ENCODE measurements around the gene KLF3.
A peak's percentile ranks its signal among the peaks of the same experiment; 100 is the strongest.

The KLF3 gene

DNA sequence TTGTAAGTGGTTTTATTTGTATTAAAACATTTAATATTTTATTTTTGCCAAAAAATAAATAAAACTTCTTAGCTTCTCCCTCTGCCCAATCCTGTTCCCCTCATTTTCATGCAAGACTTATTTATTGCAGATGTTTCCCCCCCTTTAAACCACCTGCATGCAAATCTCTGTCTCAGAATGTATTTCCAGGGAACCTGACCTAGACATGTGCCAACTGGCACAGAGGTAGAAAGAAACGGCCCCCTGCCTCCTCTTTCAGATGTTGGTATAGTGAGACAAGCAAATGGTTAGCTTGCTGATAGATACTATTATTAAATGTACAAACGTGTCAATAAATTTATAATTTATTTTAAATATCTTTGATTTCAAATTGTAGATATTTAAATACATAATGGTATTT lies 47.1 kb downstream of the KLF3 start:
- TF ChIP-seq GATA1 (IDR thresholded peaks at IDR 0.05; ENCODE audit: low read depth, low read length): no peak
- no peak for TF ChIP-seq POLR2A (IDR thresholded peaks at IDR 0.05; ENCODE audit: low read length)

DNA sequence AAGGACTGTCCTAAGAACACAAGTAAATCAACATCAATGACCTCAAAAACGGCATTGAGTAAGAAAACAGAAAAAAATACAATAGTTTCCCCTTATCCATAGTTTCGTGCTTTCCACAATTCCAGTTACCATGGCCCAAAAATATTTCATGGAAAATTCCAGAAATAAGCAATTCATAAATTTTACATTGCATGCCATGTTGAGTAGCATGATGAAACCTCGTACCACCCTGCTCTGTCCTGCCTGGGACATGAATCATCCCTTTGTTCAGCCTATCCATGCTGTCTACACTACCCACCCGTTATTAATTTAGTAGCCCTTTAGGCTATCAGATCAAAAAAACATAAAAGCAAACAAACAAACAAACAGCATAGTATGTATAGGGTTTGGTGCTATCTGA lies 51.1 kb downstream of the KLF3 start:
- no peak for TF ChIP-seq POLR2A (IDR thresholded peaks at IDR 0.05; ENCODE audit: low read length)
- no peak for TF ChIP-seq GATA1 (IDR thresholded peaks at IDR 0.05; ENCODE audit: low read depth, low read length)
- DNase-seq: no peak

More for the DNA sequence above, 47.1 kb downstream of the KLF3 start:
- no peak for DNase-seq

DNA sequence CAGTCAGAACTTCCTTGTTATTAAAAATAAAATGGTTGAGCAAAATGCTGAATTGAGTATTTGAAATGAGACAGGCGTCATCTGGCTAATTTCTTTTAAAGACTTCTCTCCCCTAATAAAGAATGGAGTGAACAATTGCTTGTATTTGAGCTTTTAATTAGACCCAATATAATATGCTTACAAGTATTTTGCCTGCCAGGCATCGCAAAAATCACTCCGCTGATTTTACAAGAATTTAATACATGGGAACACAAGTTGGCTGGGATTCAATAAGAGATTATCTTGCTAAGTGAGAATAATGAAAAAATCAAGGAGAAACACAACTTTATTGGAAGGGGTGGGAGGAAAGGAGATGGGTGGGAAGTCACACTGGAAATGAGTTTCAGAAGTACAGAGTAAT lies 52.3 kb downstream of the KLF3 start:
- TF ChIP-seq POLR2A (IDR thresholded peaks at IDR 0.05; ENCODE audit: low read length) (no peak), GATA1 (IDR thresholded peaks at IDR 0.05; ENCODE audit: low read depth, low read length) (no peak)
- no peak for DNase-seq

DNA sequence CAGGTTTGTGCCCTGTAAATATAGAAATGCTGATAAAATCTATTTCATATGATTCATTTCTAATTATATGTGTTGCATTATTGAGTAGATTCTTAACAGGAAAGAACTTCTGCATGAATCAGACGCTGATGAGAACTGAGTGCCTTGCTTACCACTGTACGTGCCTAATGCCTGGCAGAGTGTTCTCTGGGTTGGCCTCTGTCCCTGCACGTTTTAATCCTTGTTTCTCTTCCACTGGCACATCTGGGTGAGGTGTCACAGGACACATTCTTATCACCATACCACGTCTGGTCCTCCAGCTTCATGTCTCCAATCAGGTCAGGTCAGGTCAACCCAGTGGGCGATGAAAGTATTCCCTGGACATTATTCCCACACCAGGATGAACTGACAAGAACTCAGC lies 53.6 kb downstream of the KLF3 start:
- peak in 1 of 2 experiments; percentile 8 for DNase-seq
- TF ChIP-seq GATA1 (IDR thresholded peaks at IDR 0.05; ENCODE audit: low read depth, low read length) (no peak), POLR2A (IDR thresholded peaks at IDR 0.05; ENCODE audit: low read length) (no peak)

DNA sequence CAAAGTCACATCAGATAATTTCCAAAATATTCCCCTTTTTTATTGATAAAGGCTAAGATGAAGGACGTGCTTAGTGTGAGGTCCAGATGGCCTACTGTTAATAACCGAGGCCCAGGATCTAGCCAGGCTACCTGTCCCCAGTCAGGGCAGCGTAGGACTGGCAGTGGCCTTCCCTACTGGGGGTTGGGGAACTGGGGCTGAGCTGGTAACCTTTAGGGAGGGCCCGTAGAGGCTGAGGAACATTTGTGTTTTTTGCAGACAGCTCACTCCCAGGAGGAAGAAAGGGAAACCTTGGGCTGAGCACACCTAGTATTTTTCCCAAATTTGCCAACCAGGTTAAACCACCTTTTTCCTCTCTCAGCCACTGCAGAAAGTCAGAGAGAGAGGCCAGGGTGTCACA lies 59.1 kb downstream of the KLF3 start:
- TF ChIP-seq POLR2A (IDR thresholded peaks at IDR 0.05; ENCODE audit: low read length) (no peak), GATA1 (IDR thresholded peaks at IDR 0.05; ENCODE audit: low read depth, low read length) (no peak)
- no peak for DNase-seq

DNA sequence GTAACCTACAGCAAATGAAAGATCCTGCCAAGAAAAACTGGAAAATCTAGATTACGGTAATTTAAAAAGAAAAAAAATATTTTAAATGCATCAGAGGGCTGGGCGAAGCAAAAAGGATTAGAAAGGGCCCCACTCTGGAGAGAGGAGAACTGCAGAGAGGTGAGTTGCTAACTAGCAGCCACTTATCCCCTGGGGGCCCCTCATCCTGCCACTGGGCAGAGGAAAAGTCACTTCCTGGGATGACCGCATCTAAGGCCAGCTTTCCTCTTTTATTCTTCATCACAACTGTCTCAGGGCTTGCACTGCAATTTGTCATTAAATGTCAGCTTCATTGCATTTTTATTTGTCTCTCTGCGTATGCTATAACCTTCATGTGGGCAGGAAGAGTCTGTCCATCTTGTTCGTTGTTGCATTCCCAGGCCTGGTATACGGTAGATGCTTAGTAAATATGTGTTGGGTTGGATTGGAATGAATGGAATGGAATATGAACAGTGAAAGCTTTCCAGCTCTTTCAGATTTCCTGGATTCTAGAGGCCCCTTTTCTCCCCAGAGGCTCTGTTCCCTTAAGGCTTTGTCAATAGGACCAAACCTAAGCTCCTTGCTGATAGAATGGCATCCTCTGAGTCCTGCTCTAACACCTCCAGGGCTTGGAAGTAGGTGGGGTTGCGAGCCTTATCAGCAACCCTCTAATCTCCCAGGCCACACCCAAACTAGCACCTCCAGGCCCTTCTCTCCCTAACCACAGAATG lies 59.9 kb downstream of the KLF3 start:
- no peak for TF ChIP-seq POLR2A (IDR thresholded peaks at IDR 0.05; ENCODE audit: low read length)
- DNase-seq: peak; percentile 49 to 68

DNA sequence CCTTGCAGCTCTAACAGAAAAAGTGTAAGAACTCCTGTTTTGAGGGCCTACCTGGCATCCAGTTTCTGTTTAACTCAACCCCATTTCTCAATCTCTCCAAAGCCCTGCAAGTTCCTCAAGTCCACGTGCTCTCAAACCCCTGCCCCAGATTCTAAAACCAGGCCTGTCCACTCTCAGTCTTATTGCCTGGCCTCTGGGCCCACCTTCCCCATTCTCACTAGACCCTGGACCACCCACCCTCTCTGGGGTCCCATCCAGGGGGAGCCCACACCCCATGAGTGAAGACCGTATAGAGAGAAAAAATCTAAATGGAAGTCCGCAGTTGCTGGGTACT lies 60.4 kb downstream of the KLF3 start:
- DNase-seq: no peak
- no peak for TF ChIP-seq POLR2A (IDR thresholded peaks at IDR 0.05; ENCODE audit: low read length)
- TF ChIP-seq GATA1 (IDR thresholded peaks at IDR 0.05; ENCODE audit: low read depth, low read length): no peak

DNA sequence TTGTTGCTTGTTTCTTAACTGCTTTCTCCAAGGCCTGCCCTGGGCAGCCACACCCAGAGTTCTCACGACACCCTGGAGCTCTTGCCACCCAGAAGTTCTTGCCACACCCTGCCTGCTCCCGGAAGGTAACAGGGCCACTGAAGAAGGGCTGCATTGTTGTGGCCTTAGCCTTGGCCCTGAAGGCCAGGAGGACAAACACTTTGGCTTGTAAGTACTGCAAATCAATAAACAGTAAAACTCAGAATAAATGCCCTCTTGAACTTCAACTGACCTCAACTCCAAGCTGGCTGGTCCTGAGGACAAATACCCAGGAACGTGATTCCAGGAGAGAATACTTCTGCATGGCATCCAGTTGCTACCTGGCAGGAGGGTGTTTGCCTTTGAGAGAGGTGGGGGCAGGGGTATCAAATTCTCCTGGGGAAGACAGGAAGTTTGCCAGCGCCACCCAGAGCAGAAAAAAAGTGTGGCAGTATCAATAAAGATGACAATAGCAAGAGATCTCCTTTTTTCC lies 64.7 kb downstream of the KLF3 start:
- DNase-seq: peak; percentile 45 to 49
- TF ChIP-seq GATA1 (IDR thresholded peaks at IDR 0.05; ENCODE audit: low read depth, low read length) (no peak), POLR2A (IDR thresholded peaks at IDR 0.05; ENCODE audit: low read length) (no peak)

DNA sequence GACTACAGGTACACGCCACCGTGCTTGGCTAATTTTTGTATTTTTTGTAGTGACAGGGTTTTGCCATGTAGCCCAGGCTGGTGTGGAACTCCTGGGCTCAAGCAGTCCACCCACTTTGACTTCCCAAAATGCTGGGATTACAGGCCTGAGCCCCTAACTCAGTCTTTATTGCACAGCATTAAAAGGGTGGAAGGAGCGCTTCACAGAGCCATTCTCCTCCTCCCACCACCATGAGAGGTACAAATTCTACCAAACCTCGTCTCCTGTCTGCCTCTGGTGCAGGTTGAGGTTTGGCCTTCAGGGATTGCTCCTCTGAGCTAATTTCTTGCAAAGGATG lies 66.5 kb downstream of the KLF3 start:
- no peak for DNase-seq
- TF ChIP-seq POLR2A (IDR thresholded peaks at IDR 0.05; ENCODE audit: low read length) (no peak), GATA1 (IDR thresholded peaks at IDR 0.05; ENCODE audit: low read depth, low read length) (no peak)

DNA sequence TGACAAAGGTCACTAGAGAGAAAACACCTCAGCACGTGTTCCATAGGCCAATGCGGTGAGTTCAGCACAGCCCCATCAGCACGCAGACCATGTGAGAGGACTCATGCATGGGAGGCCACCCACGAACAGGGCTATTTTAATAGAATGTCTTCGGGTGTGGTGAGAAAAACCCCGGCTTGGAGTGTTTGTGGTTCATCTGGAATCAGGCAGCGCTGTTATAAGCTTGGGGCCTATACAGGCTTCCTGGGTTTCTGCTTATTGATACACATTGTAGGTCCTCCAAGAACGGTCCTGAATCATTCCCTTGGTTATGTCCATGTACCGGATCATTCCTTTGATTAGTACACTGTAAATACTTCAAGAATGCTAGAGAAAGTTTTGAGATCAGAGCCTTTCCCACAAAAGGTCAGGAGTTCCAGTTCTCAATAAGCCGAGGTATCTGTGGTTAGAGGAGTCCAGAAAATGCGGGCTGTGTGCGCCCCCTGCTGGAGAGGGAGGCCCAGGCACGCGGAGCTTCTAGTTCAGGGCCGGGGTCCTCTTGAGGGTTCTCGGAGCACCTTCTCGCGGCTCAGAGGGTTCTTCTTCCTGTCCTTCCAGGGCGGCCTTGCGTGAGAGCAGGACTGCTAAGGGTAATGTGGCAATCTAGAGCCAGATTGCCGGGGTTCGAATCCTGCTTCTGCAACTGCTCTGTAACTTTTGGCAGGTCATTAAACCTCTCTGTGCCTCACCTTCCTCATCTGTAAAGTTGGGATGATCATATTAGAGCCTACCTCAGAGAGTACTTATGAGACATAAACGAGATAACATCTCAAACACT lies 67.0 kb downstream of the KLF3 start:
- peak; percentile 70 to 83 for DNase-seq
- TF ChIP-seq POLR2A (IDR thresholded peaks at IDR 0.05; ENCODE audit: low read length) (no peak), GATA1 (IDR thresholded peaks at IDR 0.05; ENCODE audit: low read depth, low read length) (no peak)

DNA sequence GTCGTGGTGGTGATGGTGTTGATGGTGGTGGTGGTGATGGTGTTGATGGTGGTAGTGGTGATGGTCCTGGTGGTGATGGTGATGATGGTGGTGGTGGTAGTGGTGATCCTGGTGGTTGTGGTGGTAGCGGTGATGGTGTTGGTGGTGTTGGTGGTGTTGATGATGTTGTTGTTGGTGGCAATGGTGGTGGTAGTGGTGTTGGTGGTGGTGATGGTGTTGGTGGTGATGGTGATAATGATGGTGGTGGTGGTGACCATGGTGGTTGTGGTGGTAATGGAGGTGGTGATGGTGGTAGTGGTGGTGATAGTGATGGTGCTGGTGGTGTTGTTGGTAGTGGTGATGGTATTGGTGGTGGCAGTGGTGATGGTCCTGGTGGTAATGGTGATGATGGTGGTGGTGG lies 69.7 kb downstream of the KLF3 start:
- no peak for DNase-seq
- TF ChIP-seq GATA1 (IDR thresholded peaks at IDR 0.05; ENCODE audit: low read depth, low read length) (no peak), POLR2A (IDR thresholded peaks at IDR 0.05; ENCODE audit: low read length) (no peak)

DNA sequence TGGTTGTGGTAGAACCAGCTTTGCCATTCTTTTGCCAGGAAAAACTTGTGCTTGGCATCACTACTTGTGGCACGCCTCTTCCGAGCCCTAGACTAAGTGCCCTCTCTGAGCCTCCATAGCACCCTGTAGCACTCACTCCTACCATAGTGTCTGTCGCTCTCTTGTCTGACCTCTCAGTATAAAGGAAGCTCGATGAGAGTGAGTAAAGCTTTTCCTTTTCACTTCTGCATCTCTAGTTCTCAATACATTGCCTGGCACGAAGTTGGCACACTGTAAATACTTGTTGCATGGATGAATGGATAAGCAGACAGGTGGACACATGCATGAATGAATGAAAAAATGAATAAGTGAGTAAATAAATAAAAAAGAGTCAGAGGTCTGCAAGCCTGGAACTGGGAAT lies 70.4 kb downstream of the KLF3 start:
- no peak for DNase-seq
- no peak for TF ChIP-seq POLR2A (IDR thresholded peaks at IDR 0.05; ENCODE audit: low read length)
- no peak for TF ChIP-seq GATA1 (IDR thresholded peaks at IDR 0.05; ENCODE audit: low read depth, low read length)

DNA sequence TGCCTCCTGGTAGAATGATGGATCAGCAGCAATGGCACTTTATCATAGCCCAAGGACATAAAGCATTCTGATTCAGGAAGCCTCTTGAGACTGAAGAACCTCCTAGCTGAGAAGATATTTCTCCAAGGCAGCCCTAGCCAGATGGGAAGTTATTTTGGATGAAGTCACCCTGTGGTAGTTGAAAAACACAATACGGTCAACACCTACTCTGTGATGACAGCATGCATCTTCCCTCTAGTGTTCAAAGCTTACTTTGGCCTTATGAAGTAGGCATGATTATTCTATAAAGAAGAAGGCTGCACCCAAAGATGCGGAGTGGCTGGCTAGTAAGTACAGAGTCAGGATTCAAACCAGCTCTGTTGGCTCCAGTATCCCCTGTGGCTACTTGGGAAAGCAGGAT lies 70.9 kb downstream of the KLF3 start:
- DNase-seq: no peak
- TF ChIP-seq POLR2A (IDR thresholded peaks at IDR 0.05; ENCODE audit: low read length): no peak
- no peak for TF ChIP-seq GATA1 (IDR thresholded peaks at IDR 0.05; ENCODE audit: low read depth, low read length)

DNA sequence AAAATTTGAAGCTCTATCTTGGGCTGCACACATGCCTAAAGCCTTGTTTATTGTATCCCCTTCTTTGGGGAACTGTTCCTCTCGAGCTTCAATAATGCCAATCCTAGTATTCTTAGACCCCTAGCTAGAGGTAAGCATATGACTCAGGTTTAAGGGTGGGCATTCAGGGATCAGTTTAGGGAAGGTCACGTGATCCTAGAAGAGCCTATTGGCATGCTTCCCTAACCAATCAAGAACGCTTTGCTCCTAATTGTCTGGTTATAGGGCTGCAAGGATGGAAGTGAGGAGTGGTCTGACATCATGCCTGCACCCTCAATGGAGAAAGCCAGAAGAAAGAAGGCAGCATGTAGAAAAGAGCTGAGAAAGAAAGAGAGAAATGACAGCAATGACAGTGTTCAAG lies 71.9 kb downstream of the KLF3 start:
- DNase-seq: no peak
- TF ChIP-seq GATA1 (IDR thresholded peaks at IDR 0.05; ENCODE audit: low read depth, low read length) (no peak), POLR2A (IDR thresholded peaks at IDR 0.05; ENCODE audit: low read length) (no peak)

Measured in erythroblast (primary cell).